ENCODE data around the gene LLGL1.

GRCh38 chr17:18285296-18285695 lies 59.9 kb downstream of the LLGL1 start:
- TF ChIP-seq CTCF (IDR thresholded peaks at IDR 0.05; ENCODE audit: poor library complexity, severe bottlenecking) (no peak), TAF1 (IDR thresholded peaks at IDR 0.05; ENCODE audit: low read depth) (no peak), REST (IDR thresholded peaks at IDR 0.05; ENCODE audit: borderline replicate concordance) (no peak)

All from neural cell (in vitro differentiated cells).